Skeletal muscle tissue (tissue), 4 donors: Measurements from ENCODE around the gene MNX1. TPM values are rescaled to one million over a fixed set of nuclear protein-coding genes. Genes with fewer than 3 reads are reported as not detected.

Source experiments
- H3K27ac ChIP-seq: one replicate; pipeline ENCODE4 v1.7.0; 2013; ENCODE audit warnings: mild to moderate bottlenecking, low read depth, low read length, inconsistent platforms
- H3K27me3 ChIP-seq, 3 donors: one replicate each; pipeline ENCODE4 v1.7.0; 2013; ENCODE audit warnings: low read length in 3 of 3; ENCODE audit not compliant: control insufficient read depth in 3 of 3, insufficient read depth in 3 of 3
- H3K36me3 ChIP-seq, 3 donors: one replicate each; pipeline ENCODE4 v1.7.0; 2013; ENCODE audit warnings: low read length in 3 of 3; ENCODE audit not compliant: control insufficient read depth in 3 of 3, insufficient read depth in 3 of 3
- H3K4me1 ChIP-seq, 3 donors: one replicate each; pipeline ENCODE4 v1.7.0; 2013; ENCODE audit warnings: low read length in 3 of 3, mild to moderate bottlenecking in 3 of 3; ENCODE audit not compliant: control insufficient read depth in 3 of 3, insufficient read depth in 3 of 3
- H3K4me3 ChIP-seq, 3 donors: one replicate each; pipeline ENCODE4 v1.7.0; 2013; ENCODE audit warnings: low read length in 3 of 3
- H3K9ac ChIP-seq, 3 donors: one replicate each; pipeline ENCODE4 v1.7.0; 2013; ENCODE audit warnings: low read length in 3 of 3, mild to moderate bottlenecking in 3 of 3, moderate library complexity in 2 of 3, low read depth in 1 of 3
- H3K9me3 ChIP-seq, 3 donors: one replicate each; pipeline ENCODE4 v1.7.0; 2013; ENCODE audit warnings: low read length in 3 of 3; ENCODE audit not compliant: control insufficient read depth in 3 of 3
- total RNA-seq: library from RNA; depleted of rRNA; stranded (reverse); fragments of >200 nt; gene quantifications from one replicate; pipeline ENCODE4 v1.2.3, GENCODE V29; 2014
- donor health status: Osteomylitis.

MNX1 gene
- total RNA-seq, 1 donor from 2014 or later, result not detected

GRCh38 chr7:157003445-157003755 lies 7.1 kb downstream of the MNX1 start:
- H3K9me3 ChIP-seq, result no peaks in the 10 kb centered on the region
- H3K9ac ChIP-seq, result no peak overlapping the region
- H3K4me3 ChIP-seq, result no peak overlapping the region
- peaks cover 87 to 97% (median 95%) of the 10 kb centered on the region in 3 donors for H3K27me3 ChIP-seq
- H3K36me3 ChIP-seq, result no peaks in the 10 kb centered on the region
- peaks cover 19 to 27% (median 22%) of the 10 kb centered on the region in 3 donors for H3K4me1 ChIP-seq
- no peak overlapping the region for H3K27ac ChIP-seq

- no peak overlapping the region for H3K27ac ChIP-seq
- no peaks in the 10 kb centered on the region for H3K9me3 ChIP-seq
- H3K9ac ChIP-seq, result no peak overlapping the region
- H3K4me1 ChIP-seq, result peaks cover 19 to 27% (median 22%) of the 10 kb centered on the region in 3 donors
- H3K36me3 ChIP-seq, result no peaks in the 10 kb centered on the region
- H3K27me3 ChIP-seq, result peaks cover 85 to 95% (median 94%) of the 10 kb centered on the region in 3 donors
- H3K4me3 ChIP-seq, result no peak overlapping the region
Observed at GRCh38 chr7:157002819-157003421, 7.5 kb downstream of the MNX1 start.

- Histone ChIP-seq H3K4me3 (no peak overlapping the region), H3K9ac (no peak overlapping the region), H3K4me1 (peaks cover 19 to 27% (median 22%) of the 10 kb centered on the region in 3 donors), H3K9me3 (peaks cover 0 to 3% (median 0%) of the 10 kb centered on the region in 3 donors), H3K27ac (no peak overlapping the region), H3K36me3 (no peaks in the 10 kb centered on the region), H3K27me3 (peaks cover 81 to 93% (median 90%) of the 10 kb centered on the region in 3 donors)
Observed at GRCh38 chr7:157001920-157002818, 8.3 kb downstream of the MNX1 start.

- no peak overlapping the region for H3K4me3 ChIP-seq
- no peak overlapping the region for H3K27ac ChIP-seq
- no peaks in the 10 kb centered on the region for H3K36me3 ChIP-seq
- H3K9ac ChIP-seq, result no peak overlapping the region
- H3K27me3 ChIP-seq, result peaks cover 77 to 91% (median 84%) of the 10 kb centered on the region in 3 donors
- H3K4me1 ChIP-seq, result peaks cover 19 to 27% (median 22%) of the 10 kb centered on the region in 3 donors
- peaks cover 0 to 5% (median 0%) of the 10 kb centered on the region in 3 donors for H3K9me3 ChIP-seq
Observed at GRCh38 chr7:157000741-157001653, 9.5 kb downstream of the MNX1 start.

GRCh38 chr7:156999958-157000726 lies 10.3 kb downstream of the MNX1 start:
- Histone ChIP-seq H3K4me1 (peaks cover 19 to 27% (median 22%) of the 10 kb centered on the region in 3 donors), H3K27me3 (peaks cover 79 to 83% (median 80%) of the 10 kb centered on the region in 3 donors), H3K27ac (no peak overlapping the region), H3K4me3 (peak overlapping the region in 2 of 3 donors; percentile 23 to 41), H3K9me3 (peaks cover 0 to 5% (median 0%) of the 10 kb centered on the region in 3 donors), H3K36me3 (no peaks in the 10 kb centered on the region), H3K9ac (no peak overlapping the region)

- peaks cover 14 to 20% (median 18%) of the 10 kb centered on the region in 3 donors for H3K4me1 ChIP-seq
- no peaks in the 10 kb centered on the region for H3K36me3 ChIP-seq
- peaks cover 0 to 5% (median 0%) of the 10 kb centered on the region in 3 donors for H3K9me3 ChIP-seq
- no peak overlapping the region for H3K27ac ChIP-seq
- H3K27me3 ChIP-seq, result peaks cover 71 to 74% (median 72%) of the 10 kb centered on the region in 3 donors
- H3K9ac ChIP-seq, result no peak overlapping the region
- no peak overlapping the region for H3K4me3 ChIP-seq
Observed at GRCh38 chr7:156998988-156999957, 11.2 kb downstream of the MNX1 start.

- peaks cover 42 to 55% (median 54%) of the 10 kb centered on the region in 3 donors for H3K27me3 ChIP-seq
Observed at GRCh38 chr7:156994417-156994816, 16.0 kb downstream of the MNX1 start.

GRCh38 chr7:156993925-156994235 lies 16.6 kb downstream of the MNX1 start:
- Histone ChIP-seq H3K4me1 (no peaks in the 10 kb centered on the region), H3K9me3 (peaks cover 0 to 5% (median 0%) of the 10 kb centered on the region in 3 donors), H3K4me3 (no peak overlapping the region), H3K27ac (no peak overlapping the region), H3K36me3 (no peaks in the 10 kb centered on the region), H3K9ac (no peak overlapping the region), H3K27me3 (peaks cover 37 to 49% (median 49%) of the 10 kb centered on the region in 3 donors)

More at GRCh38 chr7:156994417-156994816, 16.0 kb downstream of the MNX1 start:
- Histone ChIP-seq H3K27ac (no peak overlapping the region), H3K4me3 (no peak overlapping the region), H3K36me3 (no peaks in the 10 kb centered on the region), H3K4me1 (peaks cover 0 to 3% (median 0%) of the 10 kb centered on the region in 3 donors), H3K9ac (no peak overlapping the region), H3K9me3 (peaks cover 0 to 5% (median 0%) of the 10 kb centered on the region in 3 donors)
